ENCODE measurements around the gene EIF5A. TPM values are rescaled to one million over a fixed set of nuclear protein-coding genes. Genes with fewer than 3 reads are reported as not detected.
"Not testable (repeated sequence)": the region's sequence is repeated elsewhere in the genome, so short reads cannot be mapped to it uniquely, and the experiment has no call there.

EIF5A gene
- total and polyA plus RNA-seq, 9 of the 15 experiments (the other 6 are each of a cell fraction or from before 2014, with no cell fraction given): 22.9 to 1,163 (median 772) TPM

DNA sequence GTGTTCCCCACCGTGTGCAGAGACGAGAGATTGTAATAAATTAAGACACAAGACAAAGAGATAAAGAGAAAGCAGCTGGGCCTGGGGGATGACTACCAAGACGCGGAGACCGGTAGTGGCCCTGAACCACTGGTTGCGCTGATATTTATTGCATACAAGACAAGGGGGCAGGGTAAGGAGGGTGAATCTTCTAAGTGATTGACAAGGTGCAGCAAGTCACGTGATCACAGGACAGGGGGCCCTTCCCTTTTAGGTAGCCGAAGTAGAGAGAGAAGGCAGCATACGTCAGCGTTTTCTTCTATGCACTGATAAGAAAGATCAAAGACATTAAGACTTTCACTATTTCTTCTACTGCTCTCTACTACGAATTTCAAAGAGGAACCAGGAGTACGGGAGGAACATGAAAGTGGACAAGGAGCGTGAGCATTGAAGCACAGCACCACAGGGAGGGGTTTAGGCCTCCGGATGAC lies 25.2 kb downstream of the EIF5A start (continued):
- peak; percentile 48; the same call in 1 of the 2 replicates for TF ChIP-seq REST (IDR thresholded peaks at IDR 0.05; ENCODE audit: borderline replicate concordance)
- not testable (repeated sequence) for TF ChIP-seq REST (CRISPR knock-in tag; IDR thresholded peaks at IDR 0.05; ENCODE audit: low read depth); TOE1 (CRISPR knock-in tag; IDR thresholded peaks at IDR 0.05; ENCODE audit: borderline replicate concordance, low read depth)
- peak; percentile 88 for TF ChIP-seq C11orf30 (IDR thresholded peaks at IDR 0.05; ENCODE audit: low read depth)
- TF ChIP-seq, protein P1, sequence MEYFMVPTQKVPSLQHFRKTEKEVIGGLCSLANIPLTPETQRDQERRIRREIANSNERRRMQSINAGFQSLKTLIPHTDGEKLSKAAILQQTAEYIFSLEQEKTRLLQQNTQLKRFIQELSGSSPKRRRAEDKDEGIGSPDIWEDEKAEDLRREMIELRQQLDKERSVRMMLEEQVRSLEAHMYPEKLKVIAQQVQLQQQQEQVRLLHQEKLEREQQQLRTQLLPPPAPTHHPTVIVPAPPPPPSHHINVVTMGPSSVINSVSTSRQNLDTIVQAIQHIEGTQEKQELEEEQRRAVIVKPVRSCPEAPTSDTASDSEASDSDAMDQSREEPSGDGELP (CRISPR knock-in tag; IDR thresholded peaks at IDR 0.05; ENCODE audit: borderline replicate concordance): peak; percentile 66; the same call in 1 of the 2 replicates
- peak; percentile 28; the same call in 1 of the 2 replicates for TF ChIP-seq CXXC5 (CRISPR knock-in tag; IDR thresholded peaks at IDR 0.05)
- peak; percentile 85 for TF ChIP-seq ATF7 (IDR thresholded peaks at IDR 0.05)
- TF ChIP-seq USF2 (CRISPR knock-in tag; IDR thresholded peaks at IDR 0.05): peak; percentile 69
- TF ChIP-seq, protein P2, sequence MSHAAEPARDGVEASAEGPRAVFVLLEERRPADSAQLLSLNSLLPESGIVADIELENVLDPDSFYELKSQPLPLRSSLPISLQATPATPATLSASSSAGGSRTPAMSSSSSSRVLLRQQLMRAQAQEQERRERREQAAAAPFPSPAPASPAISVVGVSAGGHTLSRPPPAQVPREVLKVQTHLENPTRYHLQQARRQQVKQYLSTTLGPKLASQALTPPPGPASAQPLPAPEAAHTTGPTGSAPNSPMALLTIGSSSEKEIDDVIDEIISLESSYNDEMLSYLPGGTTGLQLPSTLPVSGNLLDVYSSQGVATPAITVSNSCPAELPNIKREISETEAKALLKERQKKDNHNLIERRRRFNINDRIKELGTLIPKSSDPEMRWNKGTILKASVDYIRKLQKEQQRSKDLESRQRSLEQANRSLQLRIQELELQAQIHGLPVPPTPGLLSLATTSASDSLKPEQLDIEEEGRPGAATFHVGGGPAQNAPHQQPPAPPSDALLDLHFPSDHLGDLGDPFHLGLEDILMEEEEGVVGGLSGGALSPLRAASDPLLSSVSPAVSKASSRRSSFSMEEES (CRISPR knock-in tag; IDR thresholded peaks at IDR 0.05): peak; percentile 99
- peak; percentile 25; the same call in 1 of the 2 replicates for TF ChIP-seq ZFX (CRISPR knock-in tag; IDR thresholded peaks at IDR 0.05)
- TF ChIP-seq, protein P3, sequence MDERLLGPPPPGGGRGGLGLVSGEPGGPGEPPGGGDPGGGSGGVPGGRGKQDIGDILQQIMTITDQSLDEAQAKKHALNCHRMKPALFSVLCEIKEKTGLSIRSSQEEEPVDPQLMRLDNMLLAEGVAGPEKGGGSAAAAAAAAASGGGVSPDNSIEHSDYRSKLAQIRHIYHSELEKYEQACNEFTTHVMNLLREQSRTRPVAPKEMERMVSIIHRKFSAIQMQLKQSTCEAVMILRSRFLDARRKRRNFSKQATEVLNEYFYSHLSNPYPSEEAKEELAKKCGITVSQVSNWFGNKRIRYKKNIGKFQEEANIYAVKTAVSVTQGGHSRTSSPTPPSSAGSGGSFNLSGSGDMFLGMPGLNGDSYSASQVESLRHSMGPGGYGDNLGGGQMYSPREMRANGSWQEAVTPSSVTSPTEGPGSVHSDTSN (CRISPR knock-in tag; IDR thresholded peaks at IDR 0.05; ENCODE audit: low read depth): not testable (repeated sequence)
- TF ChIP-seq, protein P3 (tag; conservative IDR thresholded peaks at IDR 0.05; ENCODE audit: low read depth): peak; percentile 77
- peak; percentile 99 for TF ChIP-seq TOE1 (IDR thresholded peaks at IDR 0.05; ENCODE audit: borderline replicate concordance)
